ENCODE results near the gene TNS4. TPM values are rescaled to one million over a fixed set of nuclear protein-coding genes. Genes with fewer than 3 reads are reported as not detected.
A peak's percentile ranks its signal among the peaks of the same experiment; 100 is the strongest.

The TNS4 gene
- total RNA-seq, 1 experiment from 2014 or later = 0.59 TPM

DNA sequence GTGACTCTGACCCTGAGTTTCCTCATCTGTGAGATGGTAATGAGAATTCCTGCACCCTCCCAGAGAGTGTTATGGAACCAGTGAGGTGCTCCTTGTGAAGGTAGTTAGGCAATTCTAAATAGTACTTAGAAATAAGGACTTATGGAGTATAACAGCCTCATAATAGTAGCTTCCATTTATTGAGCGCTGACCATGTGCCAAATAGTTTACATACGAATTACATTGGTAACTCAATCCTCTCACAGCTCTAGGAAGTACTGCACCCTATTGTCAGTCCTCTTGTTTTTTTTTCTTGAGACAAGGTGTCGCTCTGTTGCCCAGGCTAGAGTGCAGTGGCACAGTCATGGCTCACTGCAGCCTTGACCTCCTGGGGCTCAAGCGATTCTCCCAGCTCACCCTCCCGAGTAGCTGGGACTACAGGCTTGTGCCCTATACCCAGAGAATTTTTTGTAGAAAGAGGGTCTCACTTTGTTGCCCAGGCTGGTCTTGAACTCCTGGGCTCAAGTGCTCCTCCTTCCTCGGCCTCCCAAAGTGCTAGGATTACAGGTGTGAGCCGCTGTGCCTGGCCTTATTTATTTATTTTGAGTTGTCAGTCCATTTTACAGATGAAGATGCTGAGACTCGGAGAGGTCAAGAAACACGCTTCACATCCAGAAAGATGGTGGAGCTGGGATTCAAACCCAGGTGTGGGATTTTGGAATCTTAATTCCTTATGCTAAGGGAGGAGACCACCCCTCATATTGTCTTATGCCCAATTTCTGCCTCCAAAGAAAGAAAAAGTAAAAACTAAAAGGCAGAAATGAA lies 2.9 kb downstream of the TNS4 start:
- Histone ChIP-seq H3K79me1 (ENCODE audit: insufficient read depth, low read depth, low read length, poor library complexity, severe bottlenecking) (no peaks in the 10 kb centered on the region), H3K23me2 (ENCODE audit: insufficient read length, low read depth, low read length, poor library complexity, severe bottlenecking) (no peaks in the 10 kb centered on the region), H3K4me1 (ENCODE audit: insufficient read depth, low read length) (peaks cover 9% of the 10 kb centered on the region; the same call in 1 of the 2 replicates), H3K9me3 (ENCODE audit: control insufficient read depth, low read depth, low read length) (no peaks in the 10 kb centered on the region), H3K18ac (ENCODE audit: insufficient read length, low read depth, low read length) (no peak overlapping the region), H2AK5ac (ENCODE audit: insufficient read length, low read length) (no peak overlapping the region), H4K20me1 (ENCODE audit: control insufficient read depth, insufficient read depth, insufficient read length) (no peaks in the 10 kb centered on the region), H4K5ac (ENCODE audit: insufficient read length, low read depth, low read length) (no peak overlapping the region), H3K4ac (ENCODE audit: low read depth, low read length) (no peak overlapping the region), H3K4me2 (ENCODE audit: insufficient read depth, insufficient read length, low read length) (no peak overlapping the region), H2BK20ac (ENCODE audit: low read depth, low read length, poor library complexity, severe bottlenecking) (no peak overlapping the region), H4K91ac (ENCODE audit: insufficient read length, low read depth, low read length) (no peak overlapping the region), H3K56ac (ENCODE audit: insufficient read length, low read depth, low read length) (no peak overlapping the region), H3K79me2 (ENCODE audit: insufficient read depth, low read length) (no peaks in the 10 kb centered on the region), H3K9ac (ENCODE audit: extremely low read depth, insufficient read length, low read length) (no peak overlapping the region), H2BK15ac (ENCODE audit: low read depth, low read length) (no peak overlapping the region), H3K27ac (ENCODE audit: insufficient read length, low read depth, low read length) (no peak overlapping the region), H4K8ac (replicated peaks; ENCODE audit: insufficient read length, low read depth, low read length) (no peak overlapping the region), H2AFZ (ENCODE audit: low read length) (no peak overlapping the region), H2BK12ac (ENCODE audit: insufficient read length, low read depth, low read length) (no peak overlapping the region), H3K23ac (ENCODE audit: insufficient read length, low read depth, low read length) (no peak overlapping the region), H2BK5ac (ENCODE audit: insufficient read length, low read length) (no peak overlapping the region), H3K14ac (ENCODE audit: insufficient read depth, low read length) (no peak overlapping the region), H3K27me3 (ENCODE audit: insufficient read depth, low read length) (no peaks in the 10 kb centered on the region), H2BK120ac (ENCODE audit: low read depth, low read length, poor library complexity, severe bottlenecking) (no peak overlapping the region), H3T11ph (ENCODE audit: low read length) (no peak overlapping the region)
- TF ChIP-seq, protein P1, sequence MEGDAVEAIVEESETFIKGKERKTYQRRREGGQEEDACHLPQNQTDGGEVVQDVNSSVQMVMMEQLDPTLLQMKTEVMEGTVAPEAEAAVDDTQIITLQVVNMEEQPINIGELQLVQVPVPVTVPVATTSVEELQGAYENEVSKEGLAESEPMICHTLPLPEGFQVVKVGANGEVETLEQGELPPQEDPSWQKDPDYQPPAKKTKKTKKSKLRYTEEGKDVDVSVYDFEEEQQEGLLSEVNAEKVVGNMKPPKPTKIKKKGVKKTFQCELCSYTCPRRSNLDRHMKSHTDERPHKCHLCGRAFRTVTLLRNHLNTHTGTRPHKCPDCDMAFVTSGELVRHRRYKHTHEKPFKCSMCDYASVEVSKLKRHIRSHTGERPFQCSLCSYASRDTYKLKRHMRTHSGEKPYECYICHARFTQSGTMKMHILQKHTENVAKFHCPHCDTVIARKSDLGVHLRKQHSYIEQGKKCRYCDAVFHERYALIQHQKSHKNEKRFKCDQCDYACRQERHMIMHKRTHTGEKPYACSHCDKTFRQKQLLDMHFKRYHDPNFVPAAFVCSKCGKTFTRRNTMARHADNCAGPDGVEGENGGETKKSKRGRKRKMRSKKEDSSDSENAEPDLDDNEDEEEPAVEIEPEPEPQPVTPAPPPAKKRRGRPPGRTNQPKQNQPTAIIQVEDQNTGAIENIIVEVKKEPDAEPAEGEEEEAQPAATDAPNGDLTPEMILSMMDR (conservative IDR thresholded peaks at IDR 0.05) = no peak
- peaks cover 29 to 38% of the 10 kb centered on the region in 2 experiments for H3K4me1 Mint-ChIP-seq
- peaks cover 0 to 2% (median 0%) of the 10 kb centered on the region in 3 experiments; a peak in 1 of 7 replicates for H3K36me3 Mint-ChIP-seq (ENCODE audit: insufficient read depth in 1 of 3, low read depth in 3 of 3)
- H3K4me3 Mint-ChIP-seq = no peak overlapping the region
- H3K27ac Mint-ChIP-seq = peak overlapping the region in 1 of 3 experiments; percentile 87; a peak in 2 of 7 replicates
- WGBS (ENCODE audit: extremely low coverage, insufficient read length, low lambda C conversion rate) = no CpG with 5 or more reads among the region's 9 CpGs
- DNase-seq = no peak
- H3K27me3 Mint-ChIP-seq (ENCODE audit: low read depth) = peaks cover 12% of the 10 kb centered on the region
- H3K9me3 Mint-ChIP-seq = no peaks in the 10 kb centered on the region; a peak in 1 of 5 replicates
